Kidney epithelial cell (primary cell): ENCODE data around the gene SRRM2. TPM values are rescaled to one million over a fixed set of nuclear protein-coding genes. Genes with fewer than 3 reads are reported as not detected.

Experiments used
- DNase-seq: peaks from one replicate; pipeline ENCODE4 v3.0.0-alpha.2; 2010; ENCODE audit warnings: low read depth
- H3K27me3 ChIP-seq: 2 replicates; pipeline ENCODE4 v1.6.0; 2011; ENCODE audit warnings: low read length; ENCODE audit not compliant: control insufficient read depth, insufficient read depth
- H3K36me3 ChIP-seq: 2 replicates; pipeline ENCODE4 v1.5.1; 2011; ENCODE audit warnings: low read length; ENCODE audit not compliant: control insufficient read depth, insufficient read depth
- H3K4me3 ChIP-seq: 2 replicates; pipeline ENCODE4 v1.5.1; 2011; ENCODE audit warnings: low read depth, mild to moderate bottlenecking, control low read depth, low read length
- CTCF ChIP-seq: IDR thresholded peaks from 2 replicates; pipeline ENCODE4 v1.5.1; 2011; ENCODE audit warnings: mild to moderate bottlenecking, moderate library complexity, low read length, control low read depth, inconsistent platforms; ENCODE audit not compliant: insufficient read depth, poor library complexity, severe bottlenecking
- total RNA-seq: library from RNA; depleted of rRNA; stranded (reverse); fragments of >200 nt; gene quantifications from 2 replicates; pipeline ENCODE4 v1.2.3, GENCODE V29; 2015

The SRRM2 gene
- total RNA-seq, 1 donor from 2014 or later = 82.6 TPM

- H3K36me3 ChIP-seq = no peaks in the 10 kb centered on the region
- no peak overlapping the region for H3K4me3 ChIP-seq
- no peaks in the 10 kb centered on the region for H3K27me3 ChIP-seq
- no peak for TF ChIP-seq CTCF
- DNase-seq = no peak
Observed at GRCh38 chr16:2734844-2735515, 17.5 kb upstream of the SRRM2 start.

GRCh38 chr16:2736476-2737237 lies 15.8 kb upstream of the SRRM2 start:
- Histone ChIP-seq H3K36me3 (no peaks in the 10 kb centered on the region), H3K4me3 (no peak overlapping the region), H3K27me3 (no peaks in the 10 kb centered on the region)
- no peak for TF ChIP-seq CTCF
- DNase-seq = no peak

- Histone ChIP-seq H3K27me3 (no peaks in the 10 kb centered on the region), H3K4me3 (no peak overlapping the region), H3K36me3 (no peaks in the 10 kb centered on the region)
- no peak for TF ChIP-seq CTCF
- no peak for DNase-seq
Observed at GRCh38 chr16:2737238-2737605, 15.2 kb upstream of the SRRM2 start.

GRCh38 chr16:2737895-2738418 lies 14.5 kb upstream of the SRRM2 start:
- no peak overlapping the region for H3K4me3 ChIP-seq

GRCh38 chr16:2738615-2739014 lies 13.8 kb upstream of the SRRM2 start:
- Histone ChIP-seq H3K4me3 (no peak overlapping the region), H3K27me3 (no peaks in the 10 kb centered on the region), H3K36me3 (no peaks in the 10 kb centered on the region)
- no peak for TF ChIP-seq CTCF
- no peak for DNase-seq

More at GRCh38 chr16:2737895-2738418, 14.5 kb upstream of the SRRM2 start:
- H3K36me3 ChIP-seq = no peaks in the 10 kb centered on the region
- TF ChIP-seq CTCF = no peak
- H3K27me3 ChIP-seq = no peaks in the 10 kb centered on the region
- DNase-seq = no peak
